HG03565 (cell line): ENCODE results near the gene CCL7.
"Not testable (repeated sequence)": the region's sequence is repeated elsewhere in the genome, so short reads cannot be mapped to it uniquely, and the experiment has no call there.

ENCODE experiments used
- ATAC-seq: cut with Tn5 transposase; IDR thresholded peaks from one replicate; pipeline ENCODE4 v1.9.1; 2021; ENCODE audit warnings: mild to moderate bottlenecking, moderate library complexity; ENCODE audit not compliant: unreplicated experiment

CCL7 gene

DNA sequence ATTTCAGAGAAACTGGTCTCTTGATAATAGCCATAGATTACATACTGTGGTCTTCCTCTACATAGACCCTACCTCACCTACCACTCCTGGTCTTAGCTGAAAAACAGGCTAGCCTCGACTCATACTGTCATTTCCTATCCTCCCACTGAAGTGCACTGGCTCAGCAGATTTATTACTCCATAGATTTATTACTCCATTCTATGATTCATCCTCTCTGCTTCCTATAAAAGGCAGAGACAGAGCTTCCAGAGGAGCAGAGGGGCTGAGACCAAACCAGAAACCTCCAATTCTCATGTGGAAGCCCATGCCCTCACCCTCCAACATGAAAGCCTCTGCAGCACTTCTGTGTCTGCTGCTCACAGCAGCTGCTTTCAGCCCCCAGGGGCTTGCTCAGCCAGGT is at the start of gene CCL7:
Gene CCL7 (plus strand): TSS at position 253 of the 400 bp plus-strand sequence. CDS start 70 bp downstream, at position 323.
- ATAC-seq: no peak

DNA sequence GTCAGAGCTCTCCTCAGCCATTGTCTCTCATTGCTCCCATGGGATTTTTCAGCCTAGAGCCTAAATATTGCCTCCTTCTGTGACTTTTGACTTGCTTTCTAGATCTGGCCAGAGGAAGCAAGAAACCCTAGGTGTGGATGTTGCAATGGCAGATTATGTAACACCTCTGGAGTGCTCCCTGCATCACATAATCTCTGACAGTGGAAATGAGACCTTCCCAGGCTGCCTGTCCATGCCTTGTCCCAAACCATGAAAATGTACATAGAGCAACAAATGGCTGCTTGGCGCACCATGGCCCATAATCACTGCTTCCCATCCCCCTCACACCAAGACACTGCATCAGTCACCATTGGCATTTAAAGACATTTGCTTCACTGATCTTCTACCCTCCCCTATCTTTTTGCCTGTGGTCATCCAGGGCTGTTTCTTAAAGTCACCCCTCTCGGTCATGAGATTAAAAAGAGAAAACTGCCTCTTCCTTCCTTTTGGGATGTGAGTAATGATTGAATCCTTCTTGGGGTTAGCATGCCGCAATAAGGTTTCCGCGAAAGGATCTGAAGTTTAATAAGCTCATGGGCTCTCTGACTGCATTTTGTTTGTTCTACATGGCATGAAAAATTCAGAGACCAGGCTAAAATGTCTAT is 49.1 kb upstream of the CCL7 start:
- no peak for ATAC-seq

DNA sequence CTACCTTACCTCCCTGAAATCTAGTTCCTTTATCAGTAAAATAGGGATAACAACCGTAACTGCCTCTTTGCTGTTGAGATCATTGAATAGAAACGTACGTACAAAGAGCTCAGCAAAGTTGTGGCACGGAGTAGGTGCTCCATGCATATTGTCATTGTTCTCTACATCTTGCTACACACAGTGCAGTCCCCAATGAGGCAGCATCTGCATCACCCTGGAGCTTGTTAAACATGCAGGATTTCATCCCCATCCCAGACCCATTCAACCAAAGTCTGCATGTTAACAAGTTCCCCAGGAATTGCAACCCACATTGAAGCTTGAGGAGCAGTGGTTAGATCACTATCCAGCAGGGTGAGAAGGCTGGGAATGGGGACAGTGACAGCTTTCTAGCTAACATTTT is 48.6 kb upstream of the CCL7 start:
- no peak for ATAC-seq

DNA sequence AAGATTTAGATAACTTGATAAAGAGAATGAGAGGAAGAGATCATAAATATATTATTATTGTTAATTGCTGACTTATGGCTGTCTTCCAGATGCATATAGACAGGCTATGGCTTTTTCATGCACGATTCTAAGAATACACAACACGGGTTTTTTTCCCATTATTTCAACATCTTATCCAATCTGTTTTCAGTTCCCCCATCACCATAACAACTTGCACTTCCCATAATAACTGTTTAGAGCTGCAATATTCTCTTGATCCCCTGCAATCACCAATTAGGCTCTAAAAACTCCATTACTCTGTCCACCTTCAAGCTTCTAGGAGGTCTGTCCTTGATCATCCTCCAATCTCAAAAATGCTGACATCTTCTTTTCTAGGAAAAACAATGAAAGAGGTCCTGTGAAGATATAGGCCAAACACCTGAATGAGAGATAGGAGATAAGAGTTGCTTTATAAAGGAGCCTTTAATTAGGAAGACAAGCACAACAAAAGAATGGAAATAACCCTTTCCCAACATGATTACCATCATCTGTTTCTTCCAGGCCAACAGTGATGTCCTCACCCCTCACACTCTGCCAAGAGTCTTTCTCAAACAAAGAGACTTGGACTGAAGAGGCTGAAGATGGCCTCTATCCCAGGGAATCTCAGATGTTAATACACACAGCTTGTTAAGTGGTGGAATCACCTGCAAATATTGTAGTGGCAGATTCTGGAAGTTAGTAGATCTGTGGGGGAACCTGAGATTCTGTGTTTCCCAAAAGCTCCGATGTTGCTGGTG is 47.1 kb upstream of the CCL7 start:
- ATAC-seq: no peak

DNA sequence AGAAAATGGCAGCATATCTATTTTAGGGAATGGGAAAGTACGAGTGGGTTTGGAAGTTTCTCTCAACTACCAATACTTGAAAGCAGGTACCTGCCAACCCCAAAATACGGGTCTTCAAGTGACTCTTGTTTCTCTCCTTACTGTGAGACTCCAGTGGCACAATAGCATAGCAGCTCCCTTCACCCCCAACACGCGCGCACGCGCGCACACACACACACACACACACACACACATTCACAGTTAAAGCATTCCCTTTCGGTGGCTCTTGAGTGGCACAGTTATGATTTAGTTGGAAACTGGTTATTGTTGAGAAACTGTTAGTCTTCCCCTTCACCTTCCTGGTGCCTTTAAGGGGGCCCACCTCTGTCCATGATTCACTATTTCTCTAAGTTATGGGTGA is 45.0 kb upstream of the CCL7 start:
- no peak for ATAC-seq

DNA sequence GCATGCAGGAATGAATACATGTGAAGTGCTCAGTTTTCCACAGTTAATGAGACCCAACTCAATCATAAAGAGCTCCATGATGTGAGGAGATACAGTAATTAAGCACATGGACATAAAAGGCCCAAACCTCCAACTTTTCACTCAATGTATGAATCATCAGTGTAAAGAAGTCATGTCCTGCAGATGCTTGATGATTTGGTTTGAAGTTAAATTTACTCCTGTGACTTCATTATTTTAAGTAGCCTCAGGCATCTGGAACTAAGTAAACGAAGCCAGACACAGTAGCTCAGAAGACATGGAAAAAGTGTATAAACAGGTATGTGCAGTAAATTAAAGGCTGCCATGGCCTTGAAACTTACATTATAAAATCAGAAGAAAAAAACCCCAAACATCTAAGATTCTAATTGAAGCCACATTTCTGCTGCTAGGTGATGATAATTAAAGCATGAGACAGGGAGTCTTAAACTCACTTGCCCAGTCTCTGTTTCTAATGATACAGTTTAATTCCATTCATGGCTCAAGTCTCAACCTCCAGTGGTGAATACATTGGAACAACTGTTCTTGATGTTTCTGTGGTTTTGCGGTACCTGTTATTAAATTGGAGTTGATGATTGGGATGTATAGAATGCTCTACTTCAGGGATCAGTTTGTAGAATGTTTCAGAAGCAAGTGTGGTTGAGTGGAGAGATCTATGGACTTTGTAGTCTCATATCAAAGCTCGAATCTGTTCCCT is 43.8 kb upstream of the CCL7 start:
- ATAC-seq: no peak

DNA sequence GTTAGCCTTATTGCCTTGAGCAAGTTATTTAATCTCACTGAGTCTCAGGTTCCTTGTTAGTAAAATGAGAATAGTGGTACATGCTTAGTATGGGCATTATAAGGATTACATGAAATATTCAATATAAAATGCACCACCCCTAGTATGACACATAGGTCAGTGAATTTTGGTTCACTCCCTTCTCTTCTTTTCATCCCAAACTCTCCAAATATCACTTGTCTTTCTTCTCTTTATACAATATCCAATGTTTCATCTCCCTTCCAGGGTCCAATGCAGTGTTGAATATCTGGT is 43.3 kb upstream of the CCL7 start:
- no peak for ATAC-seq

DNA sequence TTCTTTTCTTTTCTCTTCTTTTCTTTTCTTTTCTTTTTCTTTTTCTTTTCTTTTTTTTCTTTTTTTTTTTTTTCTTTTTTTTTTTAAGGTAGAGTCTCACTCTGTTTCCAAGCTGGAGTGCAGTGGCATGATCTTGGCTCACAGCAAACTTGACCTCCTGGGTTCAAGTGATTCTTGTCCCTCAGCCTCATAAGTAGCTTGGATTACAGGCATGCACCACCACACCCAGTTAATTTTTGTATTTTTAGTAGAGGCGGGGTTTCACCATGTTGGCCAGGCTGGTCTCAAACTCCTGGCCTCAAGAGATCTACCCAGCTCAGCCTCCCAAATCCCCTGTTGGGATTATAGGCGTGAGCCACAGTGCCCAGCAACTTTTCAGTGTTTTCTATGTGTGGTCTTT is 42.7 kb upstream of the CCL7 start:
- ATAC-seq: not testable (repeated sequence)

DNA sequence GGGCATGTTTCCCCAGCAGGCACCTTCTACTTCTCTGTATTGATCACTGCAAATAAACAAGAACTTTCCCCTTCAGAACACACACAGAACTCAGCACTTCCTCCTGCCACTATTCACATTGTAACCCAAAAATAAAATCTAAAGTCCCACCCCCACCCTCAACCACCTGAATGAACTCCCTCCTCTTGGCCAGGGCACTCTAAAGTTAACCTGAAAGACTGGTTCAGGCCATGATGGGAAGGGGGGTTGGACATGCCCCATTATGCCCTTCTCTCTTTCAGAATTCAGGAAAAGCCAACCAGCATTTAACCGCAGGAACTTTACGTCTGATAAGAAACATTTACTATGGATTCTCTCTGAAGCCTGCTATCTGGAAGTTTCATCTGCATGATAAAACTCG is 42.3 kb upstream of the CCL7 start:
- no peak for ATAC-seq

DNA sequence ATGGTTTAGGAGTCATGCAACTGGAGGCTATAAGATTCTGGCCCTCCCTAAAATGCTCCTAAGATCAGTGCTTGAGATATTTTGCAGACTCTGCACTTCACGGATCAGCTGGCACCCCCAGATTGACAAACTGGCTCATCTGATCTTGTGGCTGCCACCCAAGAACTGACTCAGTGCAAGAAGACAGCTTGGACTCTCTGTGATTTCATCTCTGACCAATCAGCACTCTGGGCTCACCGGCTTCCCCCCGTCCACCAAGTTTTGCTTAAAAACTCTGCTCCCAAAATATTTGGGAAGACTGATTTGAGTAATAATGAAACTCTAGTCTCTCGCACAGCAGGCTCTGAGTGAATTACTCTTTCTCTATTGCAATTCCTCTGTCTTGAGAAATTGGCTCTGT is 41.2 kb upstream of the CCL7 start:
- ATAC-seq: no peak

DNA sequence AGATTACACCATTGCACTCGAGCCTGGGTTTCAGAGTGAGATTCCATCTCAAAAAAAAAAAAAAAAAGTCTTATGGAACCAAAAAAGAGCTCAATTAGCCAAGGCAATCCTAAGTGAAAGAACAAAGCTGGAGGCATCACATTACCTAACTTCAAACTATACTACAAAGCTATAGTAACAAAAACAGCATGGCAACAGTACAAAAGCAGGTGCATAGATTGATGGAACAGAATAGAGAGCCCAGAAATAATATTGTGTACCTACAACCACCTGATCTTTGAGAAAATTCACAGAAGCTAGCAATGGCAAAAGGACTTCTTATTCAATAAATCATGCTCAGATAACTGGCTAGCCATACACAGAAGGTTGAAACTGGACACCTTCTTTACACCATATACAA is 39.7 kb upstream of the CCL7 start:
- ATAC-seq: no peak

DNA sequence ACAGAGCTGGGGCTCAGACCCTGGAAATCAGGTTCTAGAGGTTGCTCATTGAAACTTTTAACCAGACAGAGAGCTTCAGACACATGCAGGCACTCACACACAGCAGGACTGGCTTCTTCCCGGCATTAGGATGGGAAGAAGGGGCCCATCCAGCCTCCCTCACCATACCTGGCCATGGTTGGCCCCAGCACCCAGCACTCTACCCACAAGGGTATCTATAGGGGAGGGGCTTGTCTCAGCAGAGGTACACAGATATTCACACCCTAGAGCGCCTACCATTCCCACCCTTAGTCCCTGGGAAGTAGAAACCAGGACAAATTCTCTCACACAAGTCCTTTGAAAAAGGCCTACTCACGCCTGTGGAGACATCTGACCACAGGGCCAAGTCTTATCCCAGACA is 35.4 kb upstream of the CCL7 start:
- no peak for ATAC-seq

DNA sequence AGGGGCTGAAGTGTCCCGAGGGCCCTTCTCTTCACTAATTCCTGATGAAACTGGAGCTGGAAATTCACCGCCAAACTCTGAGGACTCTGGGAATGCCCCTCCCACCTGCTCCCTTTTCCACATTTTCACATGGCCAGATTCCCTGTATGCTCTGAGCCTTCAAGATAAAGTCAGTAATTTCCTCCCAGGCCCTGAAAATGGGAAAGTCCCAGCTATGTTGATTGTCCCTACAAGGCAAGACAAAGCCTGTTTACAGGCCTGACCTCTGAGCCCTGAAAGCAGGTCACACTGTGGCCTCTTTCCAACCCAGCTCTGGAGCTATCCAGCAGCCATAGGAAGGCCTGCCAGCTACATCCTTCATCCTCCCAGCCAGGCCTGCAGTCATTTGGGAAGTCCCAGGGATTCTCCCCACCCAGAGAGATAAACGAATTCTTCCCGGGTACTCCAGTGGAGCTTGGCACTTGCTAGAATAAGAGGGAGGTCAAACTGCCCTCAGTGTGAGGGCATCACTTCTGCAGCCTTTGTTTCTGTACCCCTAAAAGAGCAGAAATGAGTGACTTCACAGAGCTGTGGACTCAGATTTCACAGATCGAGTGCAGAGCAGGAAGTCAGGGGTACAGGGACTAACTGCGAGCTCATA is 34.5 kb upstream of the CCL7 start:
- no peak for ATAC-seq

DNA sequence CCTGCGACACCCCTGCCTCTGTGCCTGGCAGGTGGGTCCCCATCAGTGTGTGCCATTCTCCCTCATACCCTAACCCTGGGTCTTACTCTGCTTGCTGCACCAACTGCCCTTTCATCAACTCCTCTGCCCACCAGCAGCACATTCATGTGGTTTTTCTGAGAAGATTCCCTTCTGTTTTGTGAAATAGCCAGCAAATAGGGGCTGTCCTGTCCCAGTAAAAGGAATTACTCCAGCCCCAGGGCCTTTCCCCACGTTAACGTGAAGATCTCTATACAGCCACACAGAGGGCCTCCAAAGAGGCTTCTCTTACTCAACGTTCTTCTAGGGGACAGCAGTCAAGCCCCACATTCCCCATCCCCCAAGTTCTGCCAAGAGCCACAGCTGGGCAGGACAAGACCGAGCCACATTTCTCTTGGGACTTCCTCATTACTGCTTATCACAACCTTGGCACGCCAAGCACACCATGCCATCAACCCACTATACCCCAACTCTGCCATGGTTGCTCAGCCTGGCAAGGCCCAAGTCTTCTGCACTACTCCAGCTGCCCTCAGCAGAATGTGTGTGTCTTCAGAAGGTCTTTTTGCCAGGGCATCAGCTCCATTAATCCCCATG is 33.6 kb upstream of the CCL7 start:
- no peak for ATAC-seq

DNA sequence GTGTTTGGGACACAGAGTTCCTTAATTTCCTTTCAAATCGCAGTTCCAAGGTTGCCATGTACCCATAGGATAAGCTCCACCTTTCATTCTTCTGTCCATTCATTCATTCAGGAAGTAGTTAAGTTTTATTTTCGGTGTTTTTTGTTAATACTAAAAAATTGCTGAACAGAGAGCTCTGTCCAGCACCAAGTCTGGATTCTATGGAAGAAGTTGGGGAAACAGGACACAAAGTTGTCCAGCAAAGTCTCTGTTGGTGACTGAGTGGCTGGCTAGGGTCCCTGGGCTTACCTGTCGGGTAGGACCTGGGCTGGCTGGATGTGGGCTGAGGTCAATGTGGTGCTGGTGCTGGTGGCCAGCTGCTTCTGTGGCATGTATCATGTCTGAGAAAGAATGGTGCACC is 32.6 kb upstream of the CCL7 start:
- no peak for ATAC-seq

DNA sequence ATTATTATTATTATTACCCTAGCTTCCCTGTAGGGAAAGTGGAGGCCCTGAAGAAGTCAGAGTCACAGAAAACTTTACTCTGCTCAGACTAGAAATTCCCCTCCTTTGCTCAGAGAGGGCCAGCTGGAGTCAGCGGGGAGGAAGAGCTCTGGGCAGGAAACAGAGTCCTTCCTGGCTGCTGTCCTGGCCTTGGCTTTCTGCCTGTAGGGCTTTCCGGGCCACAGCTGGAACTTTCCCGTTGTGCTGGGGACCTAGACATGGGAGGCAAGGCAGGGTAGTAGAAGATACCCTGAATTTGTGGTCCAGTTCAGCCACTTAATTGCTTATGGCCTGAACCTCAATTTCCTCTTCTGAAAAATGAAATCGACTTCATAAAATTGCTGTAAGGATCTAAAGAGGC is 29.0 kb upstream of the CCL7 start:
- no peak for ATAC-seq

DNA sequence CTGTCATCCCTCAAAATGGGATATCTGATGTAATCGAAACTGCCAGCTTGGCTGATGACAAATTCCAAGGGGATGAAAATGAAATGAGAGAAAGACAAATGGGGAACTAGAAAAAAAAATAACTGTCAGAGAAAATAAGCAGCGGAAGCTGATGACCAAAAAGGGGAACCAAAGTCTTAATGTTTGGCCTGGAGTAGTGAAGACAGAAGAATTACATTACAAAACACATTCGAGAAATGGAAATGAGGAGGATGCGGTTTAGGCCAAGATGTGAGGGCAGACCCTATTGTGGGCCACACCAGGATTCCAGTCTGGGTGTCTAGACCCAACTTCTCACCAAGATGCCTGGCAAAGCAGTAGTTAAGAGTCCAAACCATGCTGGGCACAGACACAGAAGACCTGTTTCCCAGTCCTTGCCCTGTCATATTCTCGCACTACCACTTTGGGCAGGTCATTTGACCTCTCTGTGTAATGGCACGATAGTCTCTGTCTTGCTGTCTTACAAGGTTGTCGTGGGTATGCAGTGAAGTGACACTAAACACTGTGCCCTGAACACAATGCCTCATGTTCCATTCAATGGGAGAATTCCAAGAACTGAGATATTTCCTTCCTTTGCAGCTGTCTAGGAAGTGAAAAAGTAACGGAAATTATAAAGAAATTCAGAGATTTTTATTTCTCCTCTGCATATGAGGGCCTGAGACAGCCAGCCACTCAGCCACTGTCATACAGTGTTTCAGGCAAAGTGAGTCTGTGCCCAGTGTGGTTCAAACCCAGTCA is 27.2 kb upstream of the CCL7 start:
- no peak for ATAC-seq

DNA sequence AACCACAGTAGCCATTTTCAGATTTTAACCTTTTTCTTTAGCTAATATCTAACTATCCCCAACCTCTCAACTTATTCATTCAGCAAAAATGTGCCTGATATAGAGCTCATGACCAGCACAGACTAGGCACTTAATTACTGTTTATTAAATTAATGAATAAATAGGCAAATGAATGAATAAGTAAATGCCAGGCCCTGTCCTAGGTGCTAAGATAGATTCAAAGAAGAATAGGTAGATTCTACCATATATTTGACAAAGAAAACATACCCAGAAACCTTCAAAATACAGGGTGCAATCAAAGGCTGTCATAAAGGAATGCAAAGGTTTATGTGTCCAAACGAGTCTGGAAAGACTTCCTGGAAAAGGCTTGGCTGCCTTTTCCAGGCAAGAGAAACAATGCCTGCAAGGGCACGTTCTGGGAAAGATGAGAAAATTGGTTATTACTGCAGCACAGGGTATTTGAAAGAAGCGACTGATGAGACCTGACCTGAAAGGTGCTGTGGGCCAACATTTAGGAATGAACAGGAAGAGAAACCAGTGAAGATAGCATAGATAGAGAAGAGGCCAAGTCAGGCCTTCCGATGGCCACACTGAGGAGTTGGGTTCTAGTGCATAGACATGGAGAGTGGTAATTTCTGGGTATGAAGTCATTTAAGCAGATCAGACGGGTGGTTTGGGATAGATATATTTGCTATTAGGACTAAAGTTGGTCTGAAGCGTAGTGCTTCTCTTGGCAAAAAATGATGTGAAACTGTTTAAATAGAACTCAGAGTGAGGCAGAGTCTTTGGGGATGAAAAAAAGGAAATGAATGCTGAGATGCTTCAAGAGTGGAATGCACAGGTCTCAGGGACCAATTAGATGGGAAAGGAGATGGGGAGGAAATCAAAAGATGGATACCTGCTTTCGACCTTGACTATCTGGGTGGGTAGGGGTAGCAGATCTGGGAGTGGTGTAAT is 26.4 kb upstream of the CCL7 start:
- ATAC-seq: no peak

DNA sequence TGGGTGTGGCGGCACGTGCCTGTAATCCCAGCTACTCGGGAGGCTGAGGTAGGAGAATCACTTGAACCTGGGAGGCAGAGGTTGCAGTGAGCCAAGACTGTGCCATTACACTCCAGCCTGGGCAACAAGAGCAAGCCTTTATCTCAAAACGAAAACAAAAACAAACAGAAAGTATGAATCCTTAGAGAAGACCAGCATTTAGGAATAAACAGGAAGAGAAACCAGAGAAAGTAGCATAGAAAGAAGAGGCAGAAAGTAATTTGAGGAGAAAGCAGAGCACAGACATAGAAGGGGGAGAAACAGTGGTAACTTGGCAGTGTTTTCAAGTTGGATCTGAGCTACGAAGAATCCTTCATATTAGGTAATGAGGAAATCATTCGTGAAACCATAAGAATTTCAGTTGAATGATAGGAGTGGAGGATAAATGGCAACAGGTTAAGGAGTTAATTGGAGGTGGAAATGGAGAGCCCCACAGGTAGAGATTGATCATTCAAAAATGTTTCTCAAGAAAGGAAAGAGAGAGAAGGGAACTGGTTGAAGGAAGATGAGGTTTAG is 24.6 kb upstream of the CCL7 start:
- ATAC-seq: no peak
